SK-N-SH (cell line): ENCODE data around the gene MCM3AP.

Source experiments
- CTCF ChIP-seq: fragments of 200-600 bp; sonication (generic); IDR thresholded peaks from 2 replicates; pipeline ENCODE4 v1.6.1; 2017; ENCODE audit warnings: antibody characterized with exemption, mild to moderate bottlenecking, moderate library complexity
- EP300 ChIP-seq, 2 experiments: IDR thresholded peaks; 2 replicates each; pipeline versions ENCODE4 v1.4.0 to v1.6.1; 2012; ENCODE audit warnings: borderline replicate concordance in 1 of 2, low read depth in 1 of 2, low read length in 1 of 2
- EZH2phosphoT487 ChIP-seq: fragments of 200-600 bp; sonication (generic); IDR thresholded peaks from 2 replicates; pipeline ENCODE4 v1.6.1; 2017; ENCODE audit warnings: low read depth, mixed run types, mild to moderate bottlenecking, antibody characterized with exemption, moderate library complexity, borderline replicate concordance
- FOXJ3 ChIP-seq: sonication (generic); formaldehyde crosslinking; IDR thresholded peaks from 2 replicates; pipeline ENCODE4 v1.5.1; 2020; ENCODE audit warnings: mild to moderate bottlenecking, missing genetic modification reagents
- GABPA ChIP-seq: IDR thresholded peaks from 2 replicates; pipeline ENCODE4 v1.4.0; 2012; ENCODE audit warnings: low read depth, mild to moderate bottlenecking
- MAX ChIP-seq: IDR thresholded peaks from 2 replicates; pipeline ENCODE4 v1.4.0; 2012; ENCODE audit warnings: low read depth
- POLR2AphosphoS5 ChIP-seq: IDR thresholded peaks from 2 replicates; pipeline ENCODE4 v1.6.1; 2012; ENCODE audit warnings: low read depth, low read length
- RAD21 ChIP-seq: IDR thresholded peaks from 2 replicates; pipeline ENCODE4 v1.6.1; 2012; ENCODE audit warnings: mild to moderate bottlenecking, low read length
- RCOR1 ChIP-seq: fragments of 150-350 bp; IDR thresholded peaks from 2 replicates; pipeline ENCODE4 v1.6.1; 2017; ENCODE audit warnings: antibody characterized with exemption, low read length
- REST ChIP-seq: IDR thresholded peaks from 2 replicates; pipeline ENCODE4 v1.6.1; 2012; ENCODE audit warnings: mild to moderate bottlenecking, low read depth, low read length, moderate library complexity
- SIN3A ChIP-seq: IDR thresholded peaks from 2 replicates; pipeline ENCODE4 v1.6.1; 2012; ENCODE audit warnings: low read depth, mild to moderate bottlenecking, low read length, moderate library complexity, borderline replicate concordance
- TCF12 ChIP-seq: IDR thresholded peaks from 2 replicates; pipeline ENCODE4 v1.4.0; 2012
- USF2 ChIP-seq: fragments of 150-350 bp; IDR thresholded peaks from 2 replicates; pipeline ENCODE4 v1.6.1; 2017; ENCODE audit warnings: antibody characterized with exemption, low read length, low read depth, borderline replicate concordance
- ZBTB33 ChIP-seq: IDR thresholded peaks from 2 replicates; pipeline ENCODE4 v1.4.0; 2012; ENCODE audit warnings: low read depth, borderline replicate concordance

- TF ChIP-seq CTCF (no peak), USF2 (no peak), POLR2AphosphoS5 (no peak), ZBTB33 (no peak), MAX (no peak), SIN3A (no peak), EZH2phosphoT487 (no peak), RCOR1 (no peak), EP300 (IDR thresholded peaks at IDR 0.05; ENCODE audit: borderline replicate concordance in 1 of 2, low read depth in 1 of 2, low read length in 1 of 2) (no peak), FOXJ3 (no peak), RAD21 (no peak), TCF12 (no peak), REST (no peak), GABPA (no peak)
Observed at GRCh38 chr21:46291561-46291960, 6.2 kb upstream of the MCM3AP start.
